IMR-90 (cell line): ENCODE measurements around the gene ASRGL1. TPM values are rescaled to one million over a fixed set of nuclear protein-coding genes. Genes with fewer than 3 reads are reported as not detected.

ENCODE experiments used
- ATAC-seq: fragments of 200-7000 bp; cut with Tn5 transposase; 2 replicates; pipeline ENCODE4 v1.9.1; 2020; ENCODE audit warnings: low read depth, mild to moderate bottlenecking, moderate library complexity
- BruUV-seq: library from RNA; stranded (reverse); fragments of 400-500 nt; replicated peaks from 2 replicates; lab custom pipeline; 2021; lab: Mats Ljungman, UMichigan
- CTCF ChIA-PET: fragments of 300-600 bp; formaldehyde crosslinking; extraction: SDS; loops from one replicate; lab custom pipeline; 2021; ENCODE audit warnings: antibody characterized with exemption; lab: Yijun Ruan, JAX
- POLR2A ChIA-PET: fragments of 300-600 bp; sonication (Branson Sonifier 250); formaldehyde crosslinking; loops from one replicate; lab custom pipeline; 2022; ENCODE audit warnings: antibody characterized with exemption; ENCODE audit not compliant: unreplicated experiment; lab: Charles Lee
- DNase-seq: peaks from one replicate; pipeline ENCODE4 v3.0.0; 2013
- H2AFZ ChIP-seq: replicated peaks from 2 replicates; pipeline ENCODE3; 2013; ENCODE audit warnings: low read length, mild to moderate bottlenecking; ENCODE audit not compliant: poor library complexity
- H2AK5ac ChIP-seq: 2 replicates; pipeline ENCODE4 v1.6.1; 2013; ENCODE audit warnings: low read depth, low read length, inconsistent platforms
- H2AK9ac ChIP-seq: replicated peaks from 2 replicates; pipeline ENCODE3; 2013; ENCODE audit warnings: mild to moderate bottlenecking, low read depth, low read length, moderate library complexity; ENCODE audit not compliant: poor library complexity
- H2BK120ac ChIP-seq: 2 replicates; pipeline ENCODE4 v1.6.1; 2013; ENCODE audit warnings: low read depth, low read length, inconsistent platforms
- H2BK15ac ChIP-seq: 3 replicates; pipeline ENCODE4 v1.6.1; 2013; ENCODE audit warnings: low read depth, low read length, inconsistent platforms
- H2BK20ac ChIP-seq: 2 replicates; pipeline ENCODE4 v1.6.1; 2013; ENCODE audit warnings: low read depth, mild to moderate bottlenecking, inconsistent platforms, low read length, moderate library complexity
- H2BK5ac ChIP-seq: 2 replicates; pipeline ENCODE4 v1.6.1; 2013; ENCODE audit warnings: mild to moderate bottlenecking, low read depth, low read length, inconsistent platforms; ENCODE audit not compliant: poor library complexity, severe bottlenecking
- H3K14ac ChIP-seq: replicated peaks from 2 replicates; pipeline ENCODE4 v1.6.1; 2013; ENCODE audit warnings: low read depth, low read length, inconsistent platforms
- H3K18ac ChIP-seq: 2 replicates; pipeline ENCODE4 v1.6.1; 2013; ENCODE audit warnings: low read depth, low read length, control low read depth
- H3K23ac ChIP-seq: 2 replicates; pipeline ENCODE4 v1.6.1; 2013; ENCODE audit warnings: low read depth, low read length, inconsistent platforms
- H3K27ac ChIP-seq: 2 replicates; pipeline ENCODE4 v1.5.1; 2013; ENCODE audit warnings: mild to moderate bottlenecking, control low read depth, low read length; ENCODE audit not compliant: insufficient read depth
- H3K27me3 ChIP-seq: 2 replicates; pipeline ENCODE4 v1.6.1; 2013; ENCODE audit warnings: low read length; ENCODE audit not compliant: control insufficient read depth, insufficient read depth
- H3K36me3 ChIP-seq: 2 replicates; pipeline ENCODE4 v1.6.1; 2013; ENCODE audit warnings: low read length, mixed read lengths; ENCODE audit not compliant: control insufficient read depth, insufficient read depth
- H3K4ac ChIP-seq: 2 replicates; pipeline ENCODE4 v1.6.1; 2013; ENCODE audit warnings: low read depth, low read length, inconsistent platforms
- H3K4me1 ChIP-seq: 2 replicates; pipeline ENCODE4 v1.6.1; 2013; ENCODE audit warnings: low read length, mixed read lengths; ENCODE audit not compliant: control insufficient read depth, insufficient read depth
- H3K4me2 ChIP-seq: 2 replicates; pipeline ENCODE4 v1.6.1; 2013; ENCODE audit warnings: low read depth, mild to moderate bottlenecking, control low read depth, low read length, moderate library complexity
- H3K4me3 ChIP-seq: 2 replicates; pipeline ENCODE4 v1.5.1; 2013; ENCODE audit warnings: low read depth, mild to moderate bottlenecking, control low read depth, low read length, moderate library complexity; ENCODE audit not compliant: insufficient read depth
- H3K56ac ChIP-seq: 2 replicates; pipeline ENCODE4 v1.6.1; 2013; ENCODE audit warnings: low read length, inconsistent platforms; ENCODE audit not compliant: insufficient read depth; ENCODE audit errors: extremely low read depth
- H3K79me1 ChIP-seq, 2 experiments: 2 replicates each; pipeline ENCODE4 v1.6.1; 2013; ENCODE audit warnings: low read length in 2 of 2, inconsistent platforms in 1 of 2, low read depth in 1 of 2
- H3K9ac ChIP-seq: 2 replicates; pipeline ENCODE4 v1.6.1; 2013; ENCODE audit warnings: low read depth, low read length, control low read depth
- H3K9me1 ChIP-seq: 2 replicates; pipeline ENCODE4 v1.6.1; 2013; ENCODE audit warnings: low read length, inconsistent platforms; ENCODE audit not compliant: insufficient read depth
- H3K9me3 ChIP-seq: 2 replicates; pipeline ENCODE4 v1.6.1; 2013; ENCODE audit warnings: low read length; ENCODE audit not compliant: control insufficient read depth, insufficient read depth
- H4K20me1 ChIP-seq: 2 replicates; pipeline ENCODE4 v1.6.1; 2013; ENCODE audit warnings: low read length, inconsistent platforms; ENCODE audit not compliant: insufficient read depth
- H4K5ac ChIP-seq: 2 replicates; pipeline ENCODE4 v1.6.1; 2013; ENCODE audit warnings: mild to moderate bottlenecking, low read depth, low read length, control low read depth
- H4K8ac ChIP-seq, 2 experiments: 2 replicates each; pipeline ENCODE4 v1.6.1; 2013; ENCODE audit warnings: low read depth in 2 of 2, low read length in 2 of 2, control low read depth in 1 of 2, inconsistent platforms in 1 of 2
- H4K91ac ChIP-seq: 2 replicates; pipeline ENCODE4 v1.6.1; 2013; ENCODE audit warnings: low read depth, low read length, inconsistent platforms; ENCODE audit not compliant: insufficient read depth
- BHLHE40 ChIP-seq: fragments of 150-350 bp; IDR thresholded peaks from 2 replicates; pipeline ENCODE4 v1.6.1; 2016; ENCODE audit warnings: mild to moderate bottlenecking, low read depth, low read length
- CEBPB ChIP-seq: IDR thresholded peaks from 2 replicates; pipeline ENCODE4 v1.6.1; 2012; ENCODE audit warnings: low read depth, low read length, improper control_type of control experiment
- FOS ChIP-seq: fragments of 150-350 bp; IDR thresholded peaks from 2 replicates; pipeline ENCODE4 v1.6.1; 2016; ENCODE audit warnings: low read depth, low read length
- MAFK ChIP-seq: IDR thresholded peaks from 2 replicates; pipeline ENCODE4 v1.6.1; 2012; ENCODE audit warnings: low read depth, low read length, improper control_type of control experiment
- MAZ ChIP-seq: IDR thresholded peaks from 2 replicates; pipeline ENCODE4 v1.6.1; 2012; ENCODE audit warnings: low read depth, mild to moderate bottlenecking, low read length, improper control_type of control experiment, moderate library complexity, borderline replicate concordance
- MXI1 ChIP-seq: IDR thresholded peaks from 2 replicates; pipeline ENCODE4 v1.6.1; 2012; ENCODE audit warnings: low read depth, mild to moderate bottlenecking, low read length, moderate library complexity, borderline replicate concordance
- NFE2L2 ChIP-seq: fragments of 150-350 bp; IDR thresholded peaks from 2 replicates; pipeline ENCODE4 v1.6.1; 2016; ENCODE audit warnings: low read depth, mild to moderate bottlenecking, low read length
- POLR2A ChIP-seq: IDR thresholded peaks from 2 replicates; pipeline ENCODE4 v1.6.1; 2012; ENCODE audit warnings: mild to moderate bottlenecking, low read depth, low read length
- RAD21 ChIP-seq: IDR thresholded peaks from 2 replicates; pipeline ENCODE4 v1.6.1; 2012; ENCODE audit warnings: low read length, improper control_type of control experiment
- RCOR1 ChIP-seq: IDR thresholded peaks from 2 replicates; pipeline ENCODE4 v1.6.1; 2012; ENCODE audit warnings: mild to moderate bottlenecking, low read length, improper control_type of control experiment; ENCODE audit not compliant: insufficient replicate concordance
- RFX5 ChIP-seq: IDR thresholded peaks from 2 replicates; pipeline ENCODE4 v1.8.0; 2012; ENCODE audit warnings: low read depth, mild to moderate bottlenecking, low read length, moderate library complexity
- SMC3 ChIP-seq: fragments of 150-350 bp; IDR thresholded peaks from 2 replicates; pipeline ENCODE4 v1.6.1; 2016; ENCODE audit warnings: low read depth, mild to moderate bottlenecking, antibody characterized with exemption, low read length, moderate library complexity
- WGBS, 2 experiments: methylation state at CpG; one replicate each; pipeline versions ENCODE4 v1.1.5 to v1.1.7; 2013; ENCODE audit warnings: missing lambda C conversion rate in 2 of 2; ENCODE audit not compliant: insufficient read length in 1 of 2; ENCODE audit errors: extremely low coverage in 2 of 2; 5-methylcytosine and 5-hydroxymethylcytosine counted together
- dilution Hi-C: fragments of 300-500 bp; cut with HindIII; formaldehyde crosslinking; loops from one replicate; pipeline ENCODE4 v1.14.3; 2018; ENCODE audit warnings: low sequenced_read_pairs; ENCODE audit not compliant: unreplicated experiment
- in situ Hi-C: fragments of 300-500 bp; cut with MboI; formaldehyde crosslinking; loops from 3 replicates; pipeline ENCODE4 v1.14.3; 2019; ENCODE audit warnings: low sequenced_read_pairs, inconsistent platforms, mixed read lengths
- intact Hi-C: fragments of 100-400 bp; cut with micrococcal nuclease; formaldehyde crosslinking; loops from 2 replicates; pipeline ENCODE4 v1.10.0; 2022
- polyA plus RNA-seq, 3 experiments: library from polyadenylated mRNA; depleted of rRNA; stranded (reverse); fragments of >200 nt; gene quantifications; 2 replicates each; pipeline ENCODE4 v1.2.3, GENCODE V29; 2012; ENCODE audit warnings: low replicate concordance in 1 of 3
- total RNA-seq: library from RNA; depleted of rRNA; stranded (reverse); fragments of >200 nt; gene quantifications from 2 replicates; pipeline ENCODE4 v1.2.3, GENCODE V29; 2012
- TF ChIP-seq, protein P1 (sequence below): conservative IDR thresholded peaks from 2 replicates; pipeline ENCODE4 v1.5.1; 2012; ENCODE audit warnings: mild to moderate bottlenecking, low read depth, low read length, improper control_type of control experiment
- TF ChIP-seq, protein P2 (sequence below): fragments of 150-350 bp; IDR thresholded peaks from 2 replicates; pipeline ENCODE4 v1.6.1; 2016; ENCODE audit warnings: low read depth, mild to moderate bottlenecking, low read length, moderate library complexity, borderline replicate concordance
- TF ChIP-seq, protein P3 (sequence below): fragments of 150-350 bp; IDR thresholded peaks from 2 replicates; pipeline ENCODE4 v1.6.1; 2017; ENCODE audit warnings: mild to moderate bottlenecking, antibody characterized with exemption, low read length, low read depth

The ASRGL1 gene
- total and polyA plus RNA-seq, 2 of the 4 experiments (the other 2 are of a cell fraction), result 0.72 TPM; not detected in 1

DNA sequence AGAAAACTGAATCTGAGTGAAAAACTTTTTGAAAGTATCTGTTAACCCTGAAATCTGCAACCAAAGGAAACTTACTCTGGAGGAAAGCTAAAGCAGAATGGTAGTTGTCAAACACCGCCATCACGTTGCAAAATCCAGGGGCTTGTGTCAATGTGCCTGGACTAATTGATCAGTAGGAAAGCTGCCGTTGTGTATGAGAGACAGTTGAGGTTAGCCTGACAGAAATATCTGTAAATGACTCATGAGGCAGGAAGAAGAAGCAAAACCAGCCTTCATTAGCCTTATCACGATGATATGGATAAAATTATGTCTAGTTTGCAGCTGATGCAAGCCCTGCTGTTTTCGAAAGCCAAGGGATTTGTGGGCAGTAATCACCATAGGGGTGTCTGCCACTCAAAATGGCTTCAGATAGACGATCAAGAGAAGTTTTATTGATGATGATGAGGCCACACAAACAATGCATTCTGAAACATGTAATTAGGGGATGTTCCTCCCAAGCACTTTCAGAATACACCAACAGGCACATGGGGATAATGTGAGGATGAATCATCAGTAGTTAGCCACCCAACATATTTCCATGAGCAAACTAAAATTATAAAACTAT is 90.5 kb downstream of the ASRGL1 start:
- peak overlapping the region; percentile 97 for H3K23ac ChIP-seq
- H3K4me1 ChIP-seq, result peaks cover 26% of the 10 kb centered on the region
- peak overlapping the region; percentile 92 for H2AK9ac ChIP-seq
- H3K14ac ChIP-seq, result peak overlapping the region; percentile 21
- H3K9me3 ChIP-seq, result no peaks in the 10 kb centered on the region
- peaks cover 22% of the 10 kb centered on the region for H3K9me1 ChIP-seq
- H2AK5ac ChIP-seq, result peak overlapping the region; percentile 98
- H2BK15ac ChIP-seq, result peak overlapping the region; percentile 90; the same call in 2 of the 3 replicates
- peak overlapping the region; percentile 98 for H3K18ac ChIP-seq
- H3K27ac ChIP-seq, result peak overlapping the region; percentile 78
- peak overlapping the region; percentile 76 for H2BK20ac ChIP-seq
- peak overlapping the region; percentile 90 for H4K5ac ChIP-seq
- no peak overlapping the region for H3K4me3 ChIP-seq
- H4K91ac ChIP-seq, result peak overlapping the region; percentile 96
- ATAC-seq, result no peak
- H4K20me1 ChIP-seq, result no peaks in the 10 kb centered on the region
- peak overlapping the region; percentile 29; the same call in 1 of the 2 replicates for H3K56ac ChIP-seq
- WGBS, 2 experiments, result 68% methylated on average over 2 of the region's 6 CpGs; no CpG with 5 or more reads in 1 of the 2 experiments
- H3K79me1 ChIP-seq, result peaks cover 0 to 34% of the 10 kb centered on the region in 2 experiments; a peak in 2 of 4 replicates
- POLR2A ChIA-PET, result no interaction called here
- H3K4ac ChIP-seq, result peak overlapping the region; percentile 81
- peak overlapping the region; percentile 90 for H2BK5ac ChIP-seq
- H3K4me2 ChIP-seq, result peak overlapping the region; percentile 68
- peak overlapping the region; percentile 82 for H2AFZ ChIP-seq
- in situ Hi-C loops (no loop called here), dilution Hi-C loops (no loop called here), intact Hi-C loops (no loop called here)
- no peaks in the 10 kb centered on the region for H3K36me3 ChIP-seq
- H3K27me3 ChIP-seq, result no peaks in the 10 kb centered on the region
- peak overlapping the region; percentile 32 to 93; a peak in 3 of 4 replicates for H4K8ac ChIP-seq
- H2BK120ac ChIP-seq, result peak overlapping the region; percentile 89
- peak; percentile 58 for DNase-seq
- 0 out of 2 replicates have a peak overlapping the region, but pooled peaks have one; percentile 7 for H3K9ac ChIP-seq
- no TSS peak for BruUV-seq
- CTCF ChIA-PET, result interaction anchor here (1.2 to 2.1 kb wide), 2 partner anchors 32 to 133 kb away, joined by 3 to 7 read pairs; no protein-coding TSS in a partner anchor
- TF ChIP-seq CEBPB (peak; percentile 58; the same call in 1 of the 2 replicates), BHLHE40 (peak; percentile 30; the same call in 1 of the 2 replicates), RCOR1 (no peak), FOS (no peak), MAFK (peak; percentile 47), MXI1 (no peak), POLR2A (no peak), RFX5 (no peak), RAD21 (no peak), SMC3 (no peak), NFE2L2 (peak; percentile 71), MAZ (no peak)
- TF ChIP-seq, protein P1, sequence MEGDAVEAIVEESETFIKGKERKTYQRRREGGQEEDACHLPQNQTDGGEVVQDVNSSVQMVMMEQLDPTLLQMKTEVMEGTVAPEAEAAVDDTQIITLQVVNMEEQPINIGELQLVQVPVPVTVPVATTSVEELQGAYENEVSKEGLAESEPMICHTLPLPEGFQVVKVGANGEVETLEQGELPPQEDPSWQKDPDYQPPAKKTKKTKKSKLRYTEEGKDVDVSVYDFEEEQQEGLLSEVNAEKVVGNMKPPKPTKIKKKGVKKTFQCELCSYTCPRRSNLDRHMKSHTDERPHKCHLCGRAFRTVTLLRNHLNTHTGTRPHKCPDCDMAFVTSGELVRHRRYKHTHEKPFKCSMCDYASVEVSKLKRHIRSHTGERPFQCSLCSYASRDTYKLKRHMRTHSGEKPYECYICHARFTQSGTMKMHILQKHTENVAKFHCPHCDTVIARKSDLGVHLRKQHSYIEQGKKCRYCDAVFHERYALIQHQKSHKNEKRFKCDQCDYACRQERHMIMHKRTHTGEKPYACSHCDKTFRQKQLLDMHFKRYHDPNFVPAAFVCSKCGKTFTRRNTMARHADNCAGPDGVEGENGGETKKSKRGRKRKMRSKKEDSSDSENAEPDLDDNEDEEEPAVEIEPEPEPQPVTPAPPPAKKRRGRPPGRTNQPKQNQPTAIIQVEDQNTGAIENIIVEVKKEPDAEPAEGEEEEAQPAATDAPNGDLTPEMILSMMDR, result no peak
- TF ChIP-seq, protein P2, sequence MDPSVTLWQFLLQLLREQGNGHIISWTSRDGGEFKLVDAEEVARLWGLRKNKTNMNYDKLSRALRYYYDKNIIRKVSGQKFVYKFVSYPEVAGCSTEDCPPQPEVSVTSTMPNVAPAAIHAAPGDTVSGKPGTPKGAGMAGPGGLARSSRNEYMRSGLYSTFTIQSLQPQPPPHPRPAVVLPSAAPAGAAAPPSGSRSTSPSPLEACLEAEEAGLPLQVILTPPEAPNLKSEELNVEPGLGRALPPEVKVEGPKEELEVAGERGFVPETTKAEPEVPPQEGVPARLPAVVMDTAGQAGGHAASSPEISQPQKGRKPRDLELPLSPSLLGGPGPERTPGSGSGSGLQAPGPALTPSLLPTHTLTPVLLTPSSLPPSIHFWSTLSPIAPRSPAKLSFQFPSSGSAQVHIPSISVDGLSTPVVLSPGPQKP, result no peak
- TF ChIP-seq, protein P3, sequence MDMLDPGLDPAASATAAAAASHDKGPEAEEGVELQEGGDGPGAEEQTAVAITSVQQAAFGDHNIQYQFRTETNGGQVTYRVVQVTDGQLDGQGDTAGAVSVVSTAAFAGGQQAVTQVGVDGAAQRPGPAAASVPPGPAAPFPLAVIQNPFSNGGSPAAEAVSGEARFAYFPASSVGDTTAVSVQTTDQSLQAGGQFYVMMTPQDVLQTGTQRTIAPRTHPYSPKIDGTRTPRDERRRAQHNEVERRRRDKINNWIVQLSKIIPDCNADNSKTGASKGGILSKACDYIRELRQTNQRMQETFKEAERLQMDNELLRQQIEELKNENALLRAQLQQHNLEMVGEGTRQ, result no peak
